Hepatocyte (in vitro differentiated cells): Measurements from ENCODE around the gene DYRK3.

ENCODE experiments used
- CTCF ChIP-seq: fragments of 200-600 bp; sonication (generic); IDR thresholded peaks from 2 replicates; pipeline ENCODE4 v1.5.1; 2016; ENCODE audit warnings: antibody characterized with exemption, mild to moderate bottlenecking; ENCODE audit not compliant: poor library complexity
- EZH2 ChIP-seq: fragments of 200-600 bp; sonication (generic); IDR thresholded peaks from 2 replicates; pipeline ENCODE4 v1.6.1; 2016; ENCODE audit warnings: antibody characterized with exemption, mild to moderate bottlenecking, borderline replicate concordance
- EZH2phosphoT487 ChIP-seq: fragments of 200-600 bp; sonication (generic); IDR thresholded peaks from one replicate; pipeline ENCODE4 v1.6.1; 2018; ENCODE audit warnings: antibody characterized with exemption, mild to moderate bottlenecking, low read depth, moderate library complexity; ENCODE audit not compliant: unreplicated experiment, severe bottlenecking

- no peak for TF ChIP-seq CTCF
- TF ChIP-seq EZH2 = no peak
- no peak for TF ChIP-seq EZH2phosphoT487
Observed at GRCh38 chr1:206684478-206685333, 49.4 kb downstream of the DYRK3 start, which contains the start of gene MAPKAPK2.
